ENCODE results near the gene JPH4.

The JPH4 gene

GRCh38 chr14:23525611-23526010 is 53.0 kb downstream of the JPH4 start:
- no peak overlapping the region for H3K4me3 ChIP-seq (ENCODE audit: low read depth, low read length)
- DNase-seq (ENCODE audit: low read depth), result no peak
- TF ChIP-seq, protein P1, sequence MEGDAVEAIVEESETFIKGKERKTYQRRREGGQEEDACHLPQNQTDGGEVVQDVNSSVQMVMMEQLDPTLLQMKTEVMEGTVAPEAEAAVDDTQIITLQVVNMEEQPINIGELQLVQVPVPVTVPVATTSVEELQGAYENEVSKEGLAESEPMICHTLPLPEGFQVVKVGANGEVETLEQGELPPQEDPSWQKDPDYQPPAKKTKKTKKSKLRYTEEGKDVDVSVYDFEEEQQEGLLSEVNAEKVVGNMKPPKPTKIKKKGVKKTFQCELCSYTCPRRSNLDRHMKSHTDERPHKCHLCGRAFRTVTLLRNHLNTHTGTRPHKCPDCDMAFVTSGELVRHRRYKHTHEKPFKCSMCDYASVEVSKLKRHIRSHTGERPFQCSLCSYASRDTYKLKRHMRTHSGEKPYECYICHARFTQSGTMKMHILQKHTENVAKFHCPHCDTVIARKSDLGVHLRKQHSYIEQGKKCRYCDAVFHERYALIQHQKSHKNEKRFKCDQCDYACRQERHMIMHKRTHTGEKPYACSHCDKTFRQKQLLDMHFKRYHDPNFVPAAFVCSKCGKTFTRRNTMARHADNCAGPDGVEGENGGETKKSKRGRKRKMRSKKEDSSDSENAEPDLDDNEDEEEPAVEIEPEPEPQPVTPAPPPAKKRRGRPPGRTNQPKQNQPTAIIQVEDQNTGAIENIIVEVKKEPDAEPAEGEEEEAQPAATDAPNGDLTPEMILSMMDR (IDR thresholded peaks at IDR 0.05; ENCODE audit: insufficient read depth, low read depth, low read length, missing control alignments), result no peak

GRCh38 chr14:23524954-23525353 is 53.6 kb downstream of the JPH4 start:
- no peak for DNase-seq (ENCODE audit: low read depth)
- TF ChIP-seq, protein P1 (IDR thresholded peaks at IDR 0.05; ENCODE audit: insufficient read depth, low read depth, low read length, missing control alignments), result no peak
- no peak overlapping the region for H3K4me3 ChIP-seq (ENCODE audit: low read depth, low read length)

- H3K4me3 ChIP-seq (ENCODE audit: low read depth, low read length), result no peak overlapping the region
- TF ChIP-seq, protein P1 (IDR thresholded peaks at IDR 0.05; ENCODE audit: insufficient read depth, low read depth, low read length, missing control alignments), result no peak
- no peak for DNase-seq (ENCODE audit: low read depth)
Measured at GRCh38 chr14:23523229-23524016, 55.2 kb downstream of the JPH4 start.

DNA sequence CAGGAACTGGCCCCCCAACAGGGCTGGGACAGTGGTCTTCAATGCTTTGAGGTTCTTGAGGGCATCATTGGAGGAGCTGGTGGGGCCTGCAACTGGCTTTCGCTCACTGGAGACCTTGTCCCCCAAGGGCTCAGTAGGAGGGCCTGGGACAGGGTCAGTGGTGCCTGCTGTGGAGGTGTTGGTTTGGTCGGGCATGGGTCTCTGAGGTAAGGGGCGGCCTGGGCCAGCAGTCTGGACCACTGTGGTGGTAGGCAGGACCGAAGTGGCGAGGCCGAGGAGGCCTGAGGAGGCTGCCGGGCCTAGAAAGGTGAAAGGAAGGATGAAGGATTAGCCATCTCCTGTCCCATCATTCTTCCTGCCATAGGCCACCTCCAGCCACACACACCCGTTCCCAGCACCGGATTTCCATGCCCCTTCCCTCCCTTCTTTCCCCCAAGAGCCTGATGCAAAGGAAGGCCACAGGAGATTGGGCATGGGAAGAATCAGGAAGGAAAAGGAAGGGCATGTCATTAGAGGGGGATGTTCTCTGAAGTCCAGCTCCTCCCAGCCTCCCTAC is 55.9 kb downstream of the JPH4 start:
- H3K4me3 ChIP-seq (ENCODE audit: low read depth, low read length), result no peak overlapping the region
- no peak for DNase-seq (ENCODE audit: low read depth)
- TF ChIP-seq, protein P1 (IDR thresholded peaks at IDR 0.05; ENCODE audit: insufficient read depth, low read depth, low read length, missing control alignments), result no peak

- TF ChIP-seq, protein P1 (IDR thresholded peaks at IDR 0.05; ENCODE audit: insufficient read depth, low read depth, low read length, missing control alignments), result no peak
- H3K4me3 ChIP-seq (ENCODE audit: low read depth, low read length), result no peak overlapping the region
- no peak for DNase-seq (ENCODE audit: low read depth)
Measured at GRCh38 chr14:23521785-23522640, 56.6 kb downstream of the JPH4 start.

DNA sequence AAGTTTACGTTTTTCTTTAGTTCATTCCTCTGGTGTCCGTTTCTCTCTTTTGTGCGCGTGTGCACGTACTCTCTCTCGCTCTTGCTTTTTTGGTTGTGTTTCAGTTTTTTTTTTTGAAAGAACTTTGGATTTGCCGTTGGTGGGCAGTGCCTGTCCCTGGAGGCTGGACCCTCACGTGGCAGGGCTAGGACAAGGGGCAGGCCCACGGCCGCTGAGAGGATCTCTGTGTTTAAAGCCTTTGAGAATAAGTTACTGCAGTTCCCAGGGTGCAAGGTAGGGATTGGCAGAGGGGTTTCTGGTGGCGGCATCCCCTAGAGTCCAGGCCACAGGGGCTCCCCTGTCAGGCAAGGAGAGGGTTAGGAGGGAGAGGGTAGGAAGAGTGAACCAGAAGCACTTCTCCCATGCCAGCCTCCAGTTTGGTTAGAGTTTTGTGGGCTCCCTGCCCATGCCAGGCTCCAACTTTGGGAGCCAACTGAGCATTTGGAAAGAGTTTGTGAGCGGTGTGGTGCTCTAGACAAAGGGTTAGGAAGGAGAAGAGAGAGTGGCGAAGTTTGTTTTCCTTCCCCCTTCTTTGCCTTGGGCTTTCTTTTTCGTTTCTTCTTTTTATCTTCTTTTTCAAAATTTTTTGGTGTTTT is 57.6 kb downstream of the JPH4 start:
- TF ChIP-seq, protein P1 (IDR thresholded peaks at IDR 0.05; ENCODE audit: insufficient read depth, low read depth, low read length, missing control alignments), result no peak

More for the DNA sequence above, 57.6 kb downstream of the JPH4 start:
- no peak for DNase-seq (ENCODE audit: low read depth)
- H3K4me3 ChIP-seq (ENCODE audit: low read depth, low read length), result no peak overlapping the region
